Heart right ventricle (tissue), 16 donors: ENCODE results near the gene UBE2C. TPM values are rescaled to one million over a fixed set of nuclear protein-coding genes. Genes with fewer than 3 reads are reported as not detected.

ENCODE experiments used
- ATAC-seq, 8 donors: fragments of 200-7000 bp; cut with Tn5 transposase; one replicate each; pipeline ENCODE4 v1.9.1; 2020; ENCODE audit warnings: mild to moderate bottlenecking in 8 of 8, moderate library complexity in 8 of 8, moderate number of reproducible peaks in 1 of 8
- DNase-seq, 2 donors: peaks; one replicate each; pipeline ENCODE4 v3.0.0-alpha.2; 2020
- H3K27ac ChIP-seq, 10 donors: fragments of 200-600 bp; sonication (generic) in 2 of 10; one replicate each; pipeline versions ENCODE4 v1.5.0 to v1.8.0; 2020 to 2022; ENCODE audit warnings: mild to moderate bottlenecking in 3 of 10
- H3K27me3 ChIP-seq, 7 donors: fragments of 200-600 bp; one replicate each; pipeline ENCODE4 v1.8.0; 2021 to 2022; ENCODE audit warnings: mild to moderate bottlenecking in 2 of 7
- H3K36me3 ChIP-seq, 9 donors: fragments of 200-600 bp; sonication (generic) in 1 of 9; one replicate each; pipeline versions ENCODE4 v1.5.0 to v1.8.0; 2020 to 2022; ENCODE audit warnings: mild to moderate bottlenecking in 2 of 9
- H3K4me1 ChIP-seq, 9 donors: fragments of 200-600 bp; sonication (generic) in 1 of 9; one replicate each; pipeline versions ENCODE4 v1.5.0 to v1.8.0; 2020 to 2022; ENCODE audit warnings: mild to moderate bottlenecking in 4 of 9
- H3K4me3 ChIP-seq, 10 donors: fragments of 200-600 bp; sonication (generic) in 2 of 10; one replicate each; pipeline versions ENCODE4 v1.5.0 to v1.8.0; 2020 to 2022; ENCODE audit warnings: mild to moderate bottlenecking in 7 of 10, moderate library complexity in 2 of 10
- H3K9me3 ChIP-seq, 11 donors: fragments of 200-600 bp in 10 of 11; sonication (generic) in 2 of 11; one replicate each; pipeline versions ENCODE4 v1.5.0 to v1.8.0; 2013 to 2022; ENCODE audit warnings: mild to moderate bottlenecking in 2 of 11, control low read depth in 1 of 11, moderate library complexity in 1 of 11
- CTCF ChIP-seq, 9 donors: fragments of 200-600 bp; sonication (generic) in 2 of 9; IDR thresholded peaks; one replicate each; pipeline versions ENCODE4 v1.5.0 to v1.8.0; 2021 to 2022; ENCODE audit warnings: antibody characterized with exemption in 9 of 9, mild to moderate bottlenecking in 5 of 9, moderate library complexity in 1 of 9
- WGBS, 2 donors: extraction: QIAGEN DNeasy Blood & Tissue Kit; methylation state at CpG; one replicate each; pipeline ENCODE4 v1.1.7; 2013; ENCODE audit warnings: inconsistent platforms in 1 of 2; 5-methylcytosine and 5-hydroxymethylcytosine counted together
- intact Hi-C, 10 donors: fragments of 100-400 bp; cut with DNase I; formaldehyde crosslinking; loops; one replicate each; pipeline versions ENCODE4 v1.11.1 to v1.14.2; 2022
- polyA plus RNA-seq, 2 donors: library from polyadenylated mRNA; stranded (reverse); fragments of 200-250 nt; gene quantifications; one replicate each; pipeline ENCODE4 v1.2.3, GENCODE V29; 2013
- total RNA-seq, 10 donors: library from RNA; stranded (reverse); fragmentation: NEBNext Ultra II Directional in 3 of 10; extraction: Animal tissue kit (Norgen Biotek cat#: 25700) in 3 of 10; gene quantifications; one replicate each; pipeline versions ENCODE4 v1.2.1 to v1.2.4, GENCODE V29; 2021 to 2023
- donor health status: Arrhythmogenic right ventricular cardiomyopathy.
- donor health status: ischemic (EF 13 %, LVEDD 7.1; RV severe dilation, severe dysfunction).
- donor health status: healthy with polysubstance abuse.
- donor health status: DM: no; HTN: yes; CAD: no.
- donor health status: DM: no; HTN: no; CAD: no.
- donor health status: ischemic (EF 25% LVEDD 6.9; RV normal size, moderate dysfunction).
- donor health status: ischemic (EF 25% LVEDD 5.7; RV mildly dilated, moderate dysfunction).
- donor health status: healthy.
- donor health status: DM: yes; HTN: yes; CAD: no.
- donor health status: Ischemic cardiomyopathy.
- donor health status: ischemic (EF 35%, LVEDD 5.7; RV mildly dilated, moderate dysfunction).
- donor health status: nonischemic (EF 11% LVEDD 7.7; RV severe dilation, severe dysfunction).
- donor health status: DM: yes; HTN: yes; CAD: no.
- donor health status: PGD.
- donor health status: ischemic (EF 29% LVEDD 5.4; RV normal size, mild dysfunction).
- donor health status: nonischemic (EF 23%, LVEDD 6.1; RV moderate dilation, normal function).

Gene UBE2C
- total and polyA plus RNA-seq, 12 donors = 0.37 to 8.6 (median 1.1) TPM; not detected in 2

GRCh38 chr20:45818239-45818638 is 5.8 kb downstream of the UBE2C start:
- Histone ChIP-seq H3K4me1 (peaks cover 4 to 20% (median 9%) of the 10 kb centered on the region in 9 donors), H3K27me3 (peaks cover 3 to 37% (median 24%) of the 10 kb centered on the region in 7 donors), H3K4me3 (no peak overlapping the region), H3K9me3 (no peaks in the 10 kb centered on the region), H3K36me3 (peaks cover 0 to 7% (median 0%) of the 10 kb centered on the region in 9 donors), H3K27ac (peak overlapping the region in 1 of 10 donors; percentile 3)
- no peak for TF ChIP-seq CTCF (IDR thresholded peaks at IDR 0.05)
- DNase-seq (no peak), ATAC-seq (no peak)
- WGBS, 2 donors = 69 to 73% methylated on average over 3 of the region's 3 CpGs
- intact Hi-C loops = no loop called here

- DNase-seq = no peak
- no peak overlapping the region for H3K4me3 ChIP-seq
- H3K36me3 ChIP-seq = peaks cover 0 to 7% (median 0%) of the 10 kb centered on the region in 9 donors
- peaks cover 4 to 30% (median 16%) of the 10 kb centered on the region in 9 donors for H3K4me1 ChIP-seq
- no peak for ATAC-seq
- intact Hi-C loops = no loop called here
- 96 to 98% methylated on average over 4 of the region's 4 CpGs for WGBS, 2 donors
- H3K27ac ChIP-seq = no peak overlapping the region
- peaks cover 3 to 49% (median 35%) of the 10 kb centered on the region in 7 donors for H3K27me3 ChIP-seq
- H3K9me3 ChIP-seq = no peaks in the 10 kb centered on the region
- TF ChIP-seq CTCF (IDR thresholded peaks at IDR 0.05) = no peak
Measured at GRCh38 chr20:45819466-45819865, 7.0 kb downstream of the UBE2C start.

- Histone ChIP-seq H3K4me1 (peaks cover 4 to 42% (median 26%) of the 10 kb centered on the region in 9 donors), H3K27me3 (peaks cover 3 to 53% (median 35%) of the 10 kb centered on the region in 7 donors), H3K9me3 (no peaks in the 10 kb centered on the region), H3K27ac (no peak overlapping the region), H3K36me3 (no peaks in the 10 kb centered on the region), H3K4me3 (no peak overlapping the region)
- no peak for ATAC-seq
- 79 to 80% methylated on average over 2 of the region's 2 CpGs for WGBS, 2 donors
- no peak for DNase-seq
- intact Hi-C loops = loop anchor here in 5 of 10 donors (5.0 to 10.0 kb wide), 3 partner anchors 113 to 143 kb away; partner anchors contain the start of gene PCIF1 (in 1 of the 5)
- no peak for TF ChIP-seq CTCF (IDR thresholded peaks at IDR 0.05)
Measured at GRCh38 chr20:45821947-45822346, 9.5 kb downstream of the UBE2C start.

GRCh38 chr20:45822857-45823256 is 10.4 kb downstream of the UBE2C start:
- no peak overlapping the region for H3K27ac ChIP-seq
- ATAC-seq = peak; percentile 19 to 36 (median 24)
- peaks cover 3 to 53% (median 35%) of the 10 kb centered on the region in 7 donors for H3K27me3 ChIP-seq
- no peaks in the 10 kb centered on the region for H3K9me3 ChIP-seq
- peaks cover 4 to 37% (median 26%) of the 10 kb centered on the region in 9 donors for H3K4me1 ChIP-seq
- intact Hi-C loops = loop anchor here in 5 of 10 donors (5.0 to 10.0 kb wide), 3 partner anchors 112 to 142 kb away; partner anchors contain the start of gene PCIF1 (in 1 of the 5)
- no peak for DNase-seq
- TF ChIP-seq CTCF (IDR thresholded peaks at IDR 0.05) = no peak
- peak overlapping the region in 3 of 10 donors; percentile 13 to 37 (median 18) for H3K4me3 ChIP-seq
- WGBS, 2 donors = 3 to 6% methylated on average over 24 of the region's 24 CpGs
- H3K36me3 ChIP-seq = no peaks in the 10 kb centered on the region
